GM19438 (cell line): ENCODE data around the gene TRIP13.
"Not testable (repeated sequence)": the region's sequence is repeated elsewhere in the genome, so short reads cannot be mapped to it uniquely, and the experiment has no call there.

Experiments used
- ATAC-seq: cut with Tn5 transposase; IDR thresholded peaks from one replicate; pipeline ENCODE4 v1.9.1; 2021; ENCODE audit warnings: low read depth; ENCODE audit not compliant: unreplicated experiment

Gene TRIP13

GRCh38 chr5:916441-917293 is 24.0 kb downstream of the TRIP13 start:
- ATAC-seq, result no peak

- ATAC-seq, result not testable (repeated sequence)
Measured at GRCh38 chr5:918717-919116, 26.0 kb downstream of the TRIP13 start.

- no peak for ATAC-seq
Measured at GRCh38 chr5:919356-920000, 26.8 kb downstream of the TRIP13 start.

DNA sequence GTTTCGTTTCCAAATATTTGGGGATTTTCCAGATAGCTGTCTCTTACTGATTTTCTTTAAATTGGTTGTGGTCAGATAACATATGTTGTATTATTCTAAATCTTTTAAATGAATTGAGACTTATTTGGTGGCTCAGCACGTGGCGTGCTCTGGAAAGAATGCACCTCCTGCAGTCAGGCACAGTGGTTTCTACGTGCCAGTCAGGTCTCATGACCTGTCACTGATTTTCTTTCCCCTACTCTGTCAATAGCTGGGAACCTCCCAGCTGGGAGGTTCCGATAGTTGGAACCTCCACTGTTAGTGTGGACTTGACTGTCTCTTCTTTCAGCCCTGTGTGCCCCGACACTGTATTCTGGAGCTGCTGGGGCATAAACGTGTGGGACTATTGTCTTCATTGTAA is 27.6 kb downstream of the TRIP13 start:
- ATAC-seq, result no peak

GRCh38 chr5:921456-922435 is 29.1 kb downstream of the TRIP13 start:
- no peak for ATAC-seq

- no peak for ATAC-seq
Measured at GRCh38 chr5:922436-923280, 30.0 kb downstream of the TRIP13 start.

DNA sequence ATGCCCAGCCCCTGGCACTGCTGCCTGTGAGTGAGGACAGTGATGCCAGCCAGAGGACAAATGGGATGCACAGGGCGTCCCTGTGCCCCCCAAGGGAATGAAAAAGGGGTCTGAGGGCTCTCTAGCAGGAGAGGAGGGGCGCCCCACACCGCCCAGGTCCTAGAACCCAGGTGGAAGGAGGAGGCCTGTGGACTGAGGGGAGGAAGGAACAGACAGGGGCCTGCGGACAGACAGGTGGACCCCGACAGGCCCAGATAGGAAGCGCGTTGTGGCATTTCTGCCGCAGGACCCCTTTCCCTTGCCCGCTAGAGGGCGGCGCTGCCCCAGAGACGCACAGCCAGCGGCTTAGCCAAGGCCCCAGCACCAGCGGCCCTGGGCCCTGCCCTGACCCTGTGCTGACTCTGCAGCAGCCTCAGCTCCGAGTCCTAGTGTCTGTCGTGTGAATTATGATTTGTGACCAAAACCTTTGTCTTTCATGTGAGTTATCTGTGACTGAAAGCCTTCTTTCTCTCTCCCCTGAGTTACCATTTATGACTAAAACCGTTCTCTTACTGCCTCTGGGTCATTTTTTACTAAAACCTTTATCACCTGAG is 30.7 kb downstream of the TRIP13 start:
- ATAC-seq, result peak; percentile 82

GRCh38 chr5:926417-927171 is 33.9 kb downstream of the TRIP13 start:
- no peak for ATAC-seq

GRCh38 chr5:927172-928015 is 34.7 kb downstream of the TRIP13 start:
- ATAC-seq, result no peak

DNA sequence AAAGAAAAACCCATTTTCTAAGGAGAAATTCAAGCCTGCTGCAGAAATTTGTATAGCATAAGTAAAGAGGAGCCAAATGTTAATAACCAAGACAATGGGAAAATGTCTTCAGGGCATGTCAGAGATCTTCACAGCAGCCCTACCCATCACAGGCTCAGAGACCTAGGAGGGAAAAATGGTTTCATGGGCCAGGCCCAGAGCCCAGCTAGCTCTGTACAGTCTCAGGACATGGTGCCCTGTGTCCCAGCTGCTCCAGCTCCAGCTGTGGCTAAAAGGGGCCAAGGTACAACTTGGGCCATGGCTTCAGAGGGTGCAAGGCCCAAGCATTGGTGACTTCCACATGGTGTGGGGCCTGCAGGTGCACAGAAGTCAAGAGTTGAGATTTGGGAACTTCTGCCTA is 36.5 kb downstream of the TRIP13 start:
- not testable (repeated sequence) for ATAC-seq

GRCh38 chr5:929596-929995 is 36.9 kb downstream of the TRIP13 start:
- no peak for ATAC-seq

DNA sequence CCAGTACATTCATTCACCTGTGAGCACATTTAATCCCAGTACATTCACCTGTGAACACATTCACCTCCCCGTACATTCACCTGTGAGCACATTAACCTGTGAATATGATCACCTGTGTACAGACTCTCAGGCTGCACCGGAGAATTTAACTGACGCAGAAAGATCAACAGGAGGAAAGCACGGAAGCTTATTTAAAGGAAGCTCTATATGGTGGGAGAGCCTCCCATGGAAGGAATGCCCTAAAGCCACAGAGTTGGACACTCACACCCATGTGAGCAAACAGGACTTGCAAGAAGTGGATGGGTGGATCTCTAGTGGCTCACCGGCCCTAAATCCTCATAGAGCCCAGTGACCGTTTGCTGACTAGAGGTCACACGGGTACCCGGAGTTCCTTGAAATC is 38.2 kb downstream of the TRIP13 start:
- no peak for ATAC-seq

GRCh38 chr5:931570-932145 is 39.0 kb downstream of the TRIP13 start:
- ATAC-seq, result no peak

DNA sequence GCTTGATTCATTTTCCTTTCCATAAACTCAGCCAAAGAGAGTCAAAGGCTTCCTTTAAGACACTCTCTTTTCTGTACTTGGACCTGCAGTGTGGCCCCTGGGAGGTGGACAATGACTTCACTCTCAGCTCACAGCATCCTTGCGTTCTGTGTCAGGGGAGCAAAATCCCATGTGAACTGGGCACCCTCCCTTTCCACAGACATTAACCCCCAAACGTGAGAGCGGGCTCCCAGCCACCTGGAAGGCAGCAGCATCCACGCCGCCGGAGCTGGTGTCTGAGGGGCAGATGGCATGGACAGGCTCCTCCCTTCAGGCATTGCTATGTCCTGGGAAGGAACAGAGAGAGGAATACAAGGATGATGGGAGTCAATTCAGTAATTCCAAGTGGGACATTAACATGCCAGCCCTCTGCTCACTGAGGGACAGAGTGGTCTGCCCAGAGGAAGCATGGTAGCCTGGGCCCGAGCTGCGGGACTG is 39.5 kb downstream of the TRIP13 start:
- no peak for ATAC-seq

GRCh38 chr5:932628-933250 is 40.1 kb downstream of the TRIP13 start:
- ATAC-seq, result no peak

DNA sequence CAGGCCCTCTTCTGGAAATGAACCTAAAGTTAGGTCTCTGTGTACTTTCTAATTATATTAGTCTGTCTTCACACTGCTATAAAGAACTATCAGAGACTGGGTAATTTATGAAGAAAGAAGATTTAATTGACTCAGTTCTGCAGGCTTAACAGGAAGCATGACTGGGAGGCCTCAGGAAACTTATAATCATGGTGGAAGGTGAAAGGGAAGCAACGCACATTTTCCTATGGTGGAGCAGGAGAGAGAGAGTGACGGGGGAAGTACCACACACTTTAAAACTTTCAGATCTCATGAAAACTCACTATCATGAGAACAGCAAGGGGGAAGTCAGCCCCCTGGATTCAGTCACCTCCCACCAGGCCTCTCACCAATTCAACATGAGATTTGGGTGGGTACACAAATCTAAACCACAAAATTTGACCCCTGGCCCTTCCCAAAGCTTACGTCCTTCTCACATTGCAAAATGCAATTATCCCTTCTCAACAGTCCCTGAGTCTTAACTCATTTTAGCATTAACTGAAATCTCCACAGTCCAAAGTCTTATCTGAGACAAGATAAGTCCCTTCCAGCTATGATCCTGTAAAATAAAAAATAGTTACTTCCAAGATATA is 40.7 kb downstream of the TRIP13 start:
- ATAC-seq, result no peak

- ATAC-seq, result not testable (repeated sequence)
Measured at GRCh38 chr5:933951-934350, 41.3 kb downstream of the TRIP13 start.
